ENCODE data around the gene IARS1.

Gene IARS1

DNA sequence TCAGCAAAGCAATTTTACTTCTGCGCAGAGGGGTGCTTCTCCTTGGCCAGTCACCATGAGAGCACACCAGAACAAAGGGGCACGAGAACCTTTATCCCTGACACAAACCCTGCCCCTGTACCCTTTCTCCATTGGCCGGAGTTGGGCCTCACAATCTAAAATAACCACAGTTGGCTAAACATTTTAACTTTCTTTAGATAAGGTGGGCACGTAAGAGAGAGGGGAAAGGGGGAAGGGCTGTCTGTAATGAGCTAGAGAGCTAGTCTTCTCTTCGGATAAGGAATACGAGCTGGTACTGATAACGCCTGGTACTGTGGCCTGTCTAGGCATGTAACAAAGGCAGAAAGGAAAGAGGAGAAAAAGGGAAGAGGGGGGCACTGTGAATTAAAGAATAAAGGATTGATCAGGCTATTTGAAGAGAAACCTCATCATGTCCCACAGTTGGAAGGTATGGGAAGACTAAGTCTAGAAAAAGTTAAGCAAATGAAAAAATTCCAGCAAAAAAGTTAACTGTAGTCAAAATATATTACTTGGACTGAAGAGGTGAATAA, 1.8 kb upstream of the IARS1 start:
- no peak for DNase-seq (ENCODE audit: low spot score)

DNA sequence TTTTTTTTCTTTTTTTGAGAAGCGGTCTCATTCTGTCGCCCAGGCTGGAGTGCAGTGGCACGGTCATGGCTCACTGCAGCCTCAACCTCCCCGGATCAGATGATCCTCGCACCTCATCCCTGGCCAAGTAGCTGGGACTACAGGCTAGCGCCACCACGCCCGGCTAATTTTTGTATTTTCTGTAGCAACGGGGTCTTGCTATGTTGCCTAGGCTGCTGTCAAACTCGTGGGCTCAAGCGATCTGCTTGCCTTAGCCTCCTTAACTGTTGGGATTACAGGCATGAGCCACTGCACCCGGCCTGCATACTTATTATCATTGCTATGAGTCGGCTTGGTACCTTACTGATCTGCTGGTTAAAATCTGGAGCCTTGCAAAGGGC, 790 bp upstream of the IARS1 start:
- DNase-seq (ENCODE audit: low spot score) = no peak

DNA sequence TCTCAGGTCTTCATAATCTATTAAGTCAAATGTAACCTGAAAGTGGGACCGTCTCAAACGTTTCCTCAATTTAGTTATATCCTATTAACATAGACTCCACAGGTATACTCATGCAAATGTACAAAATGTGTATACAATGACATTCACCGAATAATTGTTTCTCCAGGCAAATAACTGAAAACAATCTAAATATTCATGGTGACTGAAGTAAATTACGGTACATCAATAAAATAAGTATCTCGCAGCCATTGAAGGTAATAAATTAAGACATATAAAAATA, 482 bp downstream of the IARS1 start:
- no peak for DNase-seq (ENCODE audit: low spot score)

DNA sequence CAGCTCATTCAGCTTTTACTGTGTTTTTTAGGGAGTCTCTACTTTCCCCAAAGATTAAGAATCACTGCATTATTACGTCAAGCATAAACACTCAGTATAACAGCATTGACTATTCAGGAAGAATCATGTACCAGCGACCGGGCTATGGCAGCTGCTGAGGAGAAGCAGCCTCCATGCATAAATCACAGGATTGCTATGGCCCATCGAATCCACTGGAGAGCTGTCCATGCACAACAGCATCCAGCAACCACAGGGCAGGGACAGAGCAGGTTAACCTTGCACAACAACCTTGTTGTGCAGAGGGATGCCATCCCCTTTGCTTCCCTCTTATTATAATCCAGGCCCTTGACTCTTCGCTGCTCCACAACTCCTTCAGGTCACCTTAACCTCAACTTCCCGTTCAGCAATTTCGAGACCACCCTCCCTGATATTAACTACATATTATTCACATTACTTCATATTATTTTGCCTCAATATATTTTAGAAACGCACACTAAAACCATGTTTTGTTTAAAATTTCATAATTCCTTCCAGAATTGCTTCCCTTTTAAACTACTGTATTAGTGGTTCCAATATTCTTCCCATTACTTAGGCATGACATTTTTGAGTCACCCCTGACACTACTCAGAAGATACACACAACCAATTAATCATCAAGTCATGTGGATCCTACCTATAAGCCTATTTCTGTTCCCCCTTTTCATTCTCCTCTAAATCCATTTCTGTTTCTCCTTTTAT, 991 bp downstream of the IARS1 start:
- no peak for DNase-seq (ENCODE audit: low spot score)

DNA sequence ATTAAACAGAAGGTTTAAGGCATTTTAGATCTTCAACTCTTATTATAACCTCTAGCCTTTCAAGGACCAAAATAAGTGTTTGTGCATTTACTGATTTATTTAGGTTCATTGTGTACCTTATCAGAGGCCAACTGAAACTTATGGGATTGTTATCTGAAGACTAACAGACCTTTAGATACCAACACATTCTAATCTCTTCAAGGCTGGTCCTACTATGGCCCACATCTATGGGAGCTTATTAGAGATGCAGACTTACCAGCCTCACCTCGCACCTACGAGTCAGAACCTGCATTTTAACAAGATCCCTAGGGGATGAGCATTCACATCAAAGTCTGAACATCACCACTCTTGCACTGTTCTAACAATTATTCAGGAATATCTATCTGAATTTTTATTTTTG, 1.9 kb downstream of the IARS1 start:
- no peak for DNase-seq (ENCODE audit: low spot score)

DNA sequence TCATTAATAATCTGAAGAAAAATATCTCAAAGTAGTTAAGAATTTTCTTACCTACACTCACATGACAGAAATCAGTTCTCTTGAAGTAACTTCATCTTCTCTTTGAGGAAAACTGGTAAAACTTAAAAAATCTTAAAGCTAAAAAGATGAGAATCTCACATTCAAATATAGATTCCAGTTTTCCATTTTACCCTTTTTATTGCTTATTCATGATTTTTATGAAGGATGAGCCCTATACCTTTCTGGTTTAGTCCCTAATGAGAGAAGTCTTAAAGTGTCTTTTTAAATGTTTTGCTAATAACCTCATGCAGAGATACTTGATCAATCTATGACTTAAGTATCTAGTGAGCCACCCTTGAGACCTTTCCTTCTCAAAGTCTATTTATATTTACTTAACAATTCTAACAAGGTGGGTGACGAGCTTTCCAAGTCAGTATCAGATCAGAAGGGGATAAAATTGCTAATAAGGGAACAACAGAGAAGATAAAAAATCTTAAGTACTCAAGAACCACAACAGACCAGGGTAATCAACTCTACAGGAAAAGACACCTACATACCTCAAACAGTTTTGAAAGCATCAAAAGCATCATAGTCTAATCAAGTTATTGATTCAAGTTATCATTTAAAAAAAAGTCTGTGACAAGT, 2.6 kb downstream of the IARS1 start:
- no peak for DNase-seq (ENCODE audit: low spot score)

DNA sequence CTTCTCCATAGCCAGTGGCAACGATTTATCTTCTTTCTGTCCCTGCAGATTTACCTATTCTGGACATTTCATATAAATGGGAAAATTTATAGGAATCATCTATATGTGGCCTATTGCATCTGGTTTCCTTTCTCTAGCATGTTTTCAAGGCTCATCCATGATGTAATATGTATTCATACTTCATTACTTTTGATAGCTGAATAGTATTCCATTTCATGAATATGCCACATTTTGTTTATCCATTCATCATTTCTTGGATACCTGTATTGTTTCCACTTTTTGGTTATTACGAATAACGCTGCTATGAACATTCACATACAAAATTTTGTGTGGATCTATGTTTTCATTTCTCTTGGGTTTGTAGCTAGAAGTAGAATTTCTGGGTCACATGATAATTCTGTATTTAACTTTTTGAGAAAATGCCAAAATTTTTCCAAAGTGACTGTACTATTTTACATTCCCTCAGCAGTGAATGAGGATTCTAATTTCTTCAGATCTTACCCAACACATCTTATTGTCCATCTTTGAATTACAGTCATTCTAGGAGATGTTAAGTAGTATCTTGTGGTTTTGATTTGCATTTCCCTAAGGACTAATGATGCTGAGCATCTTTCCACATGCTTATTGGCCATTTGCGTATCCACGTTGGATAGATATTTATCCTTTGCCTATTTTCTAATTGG, 3.6 kb downstream of the IARS1 start:
- DNase-seq (ENCODE audit: low spot score) = no peak

DNA sequence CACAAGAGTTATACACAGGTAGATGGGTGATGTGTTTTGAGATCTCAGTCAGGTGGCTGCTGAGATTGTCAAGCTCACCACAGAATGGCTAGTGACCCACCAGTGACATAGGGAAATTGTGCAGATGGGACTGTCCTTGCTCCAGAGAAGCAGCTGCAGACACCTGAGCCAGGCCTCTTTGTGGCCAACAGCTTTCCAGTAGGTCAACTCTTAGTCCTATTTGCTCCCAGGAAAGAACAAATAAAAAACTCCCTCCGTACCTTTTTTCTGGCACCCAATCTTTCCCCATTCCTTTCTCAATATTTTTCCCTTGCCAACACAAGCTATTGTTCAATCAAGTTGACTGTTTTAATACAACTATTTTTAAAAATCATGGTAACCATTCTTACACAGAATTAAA, 14.2 kb downstream of the IARS1 start:
- no peak for DNase-seq (ENCODE audit: low spot score)

DNA sequence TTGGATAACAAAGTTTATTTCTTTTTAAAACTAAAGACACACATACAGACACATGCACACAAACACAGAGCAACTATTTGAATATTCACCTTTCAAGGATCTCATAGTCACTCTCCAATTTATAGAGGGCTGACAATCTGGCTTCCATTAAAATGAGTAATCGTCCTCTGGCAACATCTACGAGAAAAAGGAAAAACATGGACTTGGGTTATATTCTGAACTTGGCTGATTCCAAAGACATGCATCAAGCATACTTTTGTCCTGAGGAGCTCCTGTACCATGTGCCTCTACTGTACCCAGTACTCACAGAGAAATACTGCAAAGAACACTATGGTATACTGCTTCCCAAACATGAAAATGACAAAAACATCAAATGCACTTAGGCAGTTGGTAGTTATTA, 15.4 kb downstream of the IARS1 start:
- DNase-seq (ENCODE audit: low spot score) = no peak

DNA sequence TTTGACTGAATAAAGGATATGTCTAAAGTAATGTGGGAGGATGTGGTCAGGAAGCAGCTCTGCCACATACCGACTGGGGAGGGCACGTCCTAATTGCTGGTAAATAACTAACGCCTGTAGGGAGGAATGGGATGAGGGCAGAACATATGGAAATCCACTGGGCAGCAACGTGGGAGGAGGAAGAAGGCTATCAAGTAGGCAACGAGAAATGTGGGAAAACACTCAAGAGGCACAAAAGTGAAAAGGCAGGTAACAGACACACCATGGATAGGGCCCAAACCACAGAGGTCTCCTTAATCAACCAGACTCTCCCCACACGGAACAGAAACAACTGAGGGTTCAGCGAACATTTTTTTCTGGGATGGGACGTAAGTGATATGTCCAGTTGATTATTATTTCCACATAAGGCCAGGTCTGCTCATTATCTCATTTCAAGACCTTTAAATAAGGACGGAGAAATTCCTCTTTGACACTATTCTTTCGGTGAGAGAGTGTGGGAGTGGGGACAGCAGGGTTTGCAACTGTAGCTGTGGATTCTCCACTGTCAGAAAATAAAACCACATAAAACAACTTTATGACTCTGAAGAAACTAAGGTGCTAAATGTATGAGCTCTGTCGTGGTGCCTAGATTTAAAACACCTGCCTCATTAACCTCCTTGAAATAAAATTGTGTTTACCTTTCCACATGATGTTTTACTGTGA, 17.0 kb downstream of the IARS1 start:
- no peak for DNase-seq (ENCODE audit: low spot score)

DNA sequence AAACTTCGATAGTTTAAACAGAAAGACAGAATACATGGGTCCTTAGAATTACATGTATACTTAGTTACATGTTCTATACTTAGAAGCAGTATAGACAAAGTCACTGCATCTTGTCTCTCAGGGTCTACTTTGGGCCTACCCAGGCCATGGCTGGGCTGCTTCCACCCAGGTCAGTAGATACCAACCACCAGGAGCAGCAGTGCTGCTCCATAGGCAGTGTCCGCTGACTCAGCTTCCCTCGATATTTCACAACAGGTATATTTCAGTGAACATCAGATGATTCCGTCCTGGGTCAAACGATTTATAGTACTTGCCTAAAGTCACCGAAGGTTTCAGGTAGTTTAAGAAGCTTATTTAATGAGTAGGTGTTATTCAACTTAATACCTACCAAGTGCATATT, 18.0 kb downstream of the IARS1 start:
- DNase-seq (ENCODE audit: low spot score) = no peak

DNA sequence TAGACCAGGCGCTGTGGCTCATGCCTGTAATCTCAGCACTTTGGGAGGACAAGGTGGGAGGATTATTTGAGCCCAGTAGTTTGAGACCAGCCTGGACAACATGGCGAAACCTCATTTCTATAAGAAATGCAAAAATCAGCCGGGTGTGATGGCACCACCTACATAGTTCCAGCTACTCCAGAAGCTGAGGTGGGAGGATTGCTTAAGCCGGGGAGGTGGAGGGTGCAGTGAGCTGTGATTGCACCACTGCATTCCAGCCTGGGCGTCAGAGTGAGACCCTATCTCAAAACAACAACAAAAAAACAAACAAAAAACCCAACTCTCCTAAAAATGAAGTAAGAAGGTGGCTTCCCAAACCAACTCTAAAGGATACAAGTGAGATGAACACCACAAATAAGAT, 23.0 kb downstream of the IARS1 start:
- no peak for DNase-seq (ENCODE audit: low spot score)

DNA sequence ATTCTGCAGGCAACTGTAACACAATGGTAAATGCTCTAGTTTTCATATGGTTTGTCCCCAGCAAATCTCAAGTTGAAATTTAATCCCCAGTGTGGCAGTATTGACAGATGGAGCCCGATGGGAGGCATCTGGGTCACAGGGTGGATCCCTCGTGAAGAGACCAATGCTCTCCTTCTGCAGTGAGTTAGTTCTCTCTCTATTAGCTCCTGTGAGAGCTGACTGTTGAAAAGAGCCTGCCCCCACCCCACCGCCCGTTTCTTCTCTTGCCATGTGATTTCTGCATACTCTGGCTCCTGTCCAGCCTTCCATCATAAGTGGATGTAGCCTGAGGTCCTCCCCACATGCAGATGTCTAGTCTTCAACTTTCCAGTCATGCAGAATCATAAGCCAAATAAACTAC, 27.0 kb downstream of the IARS1 start:
- no peak for DNase-seq (ENCODE audit: low spot score)

DNA sequence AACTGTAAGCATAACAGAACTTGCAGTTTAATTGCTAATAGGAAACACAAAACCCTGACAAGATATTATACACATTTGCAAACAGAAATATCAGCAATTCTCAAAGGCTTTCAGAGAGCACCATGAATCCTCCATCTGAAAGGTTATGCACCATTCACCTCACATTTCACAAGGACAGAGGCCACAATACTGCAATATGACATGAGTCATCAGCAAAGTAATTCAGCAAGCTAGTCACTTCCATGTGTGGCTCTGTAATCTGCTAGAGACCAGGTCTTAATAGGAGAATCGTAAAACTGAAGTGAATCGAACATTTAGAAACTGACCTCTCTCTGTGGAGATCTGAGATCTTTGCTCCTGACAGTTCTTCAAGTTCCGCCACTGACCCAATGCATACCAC, 28.3 kb downstream of the IARS1 start:
- DNase-seq (ENCODE audit: low spot score) = no peak

DNA sequence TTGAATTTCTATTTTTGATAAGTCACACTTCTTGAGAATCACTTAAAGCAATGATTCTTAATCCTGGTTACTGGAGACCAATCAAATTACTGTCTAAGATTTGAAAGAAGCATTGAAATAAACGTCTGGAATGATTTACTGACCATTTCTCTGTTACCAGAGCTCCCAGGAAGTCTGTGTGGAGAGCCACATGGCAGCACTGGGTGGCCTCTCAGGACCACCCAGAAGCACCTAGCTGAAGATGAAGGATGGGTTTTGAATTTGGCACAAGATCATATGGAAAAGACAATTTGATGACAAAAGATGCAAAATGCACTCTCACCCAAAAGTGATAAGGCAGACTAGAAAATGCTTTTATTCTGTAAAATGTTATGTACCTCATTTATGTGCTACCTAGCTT, 30.4 kb downstream of the IARS1 start:
- no peak for DNase-seq (ENCODE audit: low spot score)

DNA sequence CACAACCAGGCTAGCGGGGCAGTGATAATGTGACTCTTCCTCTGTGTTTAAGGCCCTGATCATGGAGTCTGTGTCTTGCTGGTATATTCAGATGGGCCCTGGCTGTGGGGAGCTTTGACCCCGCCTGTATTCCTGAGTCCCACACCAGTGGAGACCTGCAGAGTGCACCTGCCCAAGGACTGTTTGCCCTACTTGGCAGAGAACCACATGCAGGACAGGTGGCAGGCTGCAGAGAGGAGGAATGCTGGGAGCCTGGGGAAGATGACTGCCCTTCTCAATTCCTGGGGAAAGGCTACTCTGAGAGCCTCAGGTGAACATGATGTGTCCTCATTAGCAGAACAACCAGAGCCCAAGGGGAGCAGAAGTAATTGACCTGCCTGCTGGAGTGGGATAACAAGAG, 36.2 kb downstream of the IARS1 start:
- no peak for DNase-seq (ENCODE audit: low spot score)

DNA sequence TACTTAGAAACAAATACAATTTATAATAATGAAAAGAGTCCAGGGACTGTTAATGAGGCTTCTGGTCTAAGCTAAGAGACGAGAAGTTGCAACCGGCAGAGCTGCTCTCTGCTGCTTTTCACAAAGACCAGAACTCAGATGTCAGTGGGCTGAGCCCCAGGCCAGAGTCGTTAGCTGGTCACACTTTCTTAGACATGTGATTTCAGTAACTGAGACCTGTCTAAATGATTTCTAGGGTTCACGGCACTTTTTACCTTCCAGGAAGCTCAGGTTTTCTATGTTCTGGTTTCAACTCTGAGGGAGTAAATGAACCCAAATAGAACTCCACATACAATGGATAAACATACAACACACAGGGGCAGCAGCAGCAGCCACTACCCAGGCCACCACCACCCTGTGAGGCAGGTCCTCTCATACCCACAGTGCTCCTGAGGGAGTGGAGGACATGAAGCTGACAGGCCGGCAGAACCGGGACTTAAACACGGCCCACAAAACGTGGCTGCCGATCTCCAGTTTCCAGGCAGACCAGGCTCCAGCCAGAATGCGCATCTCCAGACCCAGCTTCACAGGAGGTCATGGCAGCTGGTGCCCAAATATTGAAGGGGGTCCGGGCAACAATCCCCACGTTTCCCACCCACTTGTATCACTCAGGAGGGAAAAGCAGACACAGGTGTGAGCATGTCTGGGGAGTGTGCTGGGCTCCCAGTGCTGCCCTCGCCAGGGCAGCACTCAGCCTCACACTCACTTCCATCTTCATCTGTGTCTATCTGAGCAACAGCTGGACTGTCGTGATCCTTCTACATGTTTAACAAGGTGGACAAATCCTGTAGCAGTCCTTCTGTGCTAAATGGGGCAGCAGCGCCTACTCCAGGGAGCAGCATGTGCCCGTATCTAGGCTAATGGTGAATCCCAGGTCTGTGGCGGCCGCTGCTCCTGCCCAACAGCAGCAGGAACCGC, 38.8 kb downstream of the IARS1 start:
- no peak for DNase-seq (ENCODE audit: low spot score)

DNA sequence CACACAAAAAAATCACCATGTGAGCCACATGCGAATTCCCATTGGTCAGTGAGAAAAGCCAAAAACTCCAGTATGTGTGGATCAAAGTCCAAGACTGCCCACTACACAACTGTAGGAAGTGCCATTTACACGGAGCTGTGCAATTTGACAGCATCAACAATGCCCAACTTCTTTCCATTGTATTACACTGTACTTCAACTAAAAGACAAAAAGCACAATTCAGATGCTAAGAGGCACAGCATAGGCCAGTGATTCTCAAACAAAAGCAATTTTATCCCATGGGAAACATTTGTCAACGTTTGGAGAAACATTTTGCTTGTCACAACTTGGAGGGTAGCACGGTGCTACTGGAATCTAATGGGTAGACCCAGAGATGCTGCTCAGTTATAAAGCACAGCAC, 39.8 kb downstream of the IARS1 start:
- peak; percentile 6 for DNase-seq (ENCODE audit: low spot score)

DNA sequence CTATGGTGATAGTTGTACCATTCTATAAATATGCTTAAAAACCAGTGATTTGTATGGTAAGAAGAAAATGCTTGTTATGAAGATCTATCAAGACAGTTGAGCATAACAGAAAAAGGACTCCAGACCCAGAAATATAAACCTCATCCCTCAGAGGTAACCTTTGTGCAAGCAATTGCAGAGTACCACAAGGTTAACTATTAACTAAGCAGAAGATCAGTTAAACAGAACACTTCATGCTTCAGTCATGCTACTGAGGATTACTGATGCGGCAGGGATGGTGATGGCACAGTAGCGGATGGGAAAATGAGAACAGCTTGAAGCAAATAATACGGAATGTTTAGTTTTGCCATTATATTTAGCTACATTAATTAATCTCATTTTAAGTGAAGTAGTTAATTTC, 45.5 kb downstream of the IARS1 start:
- no peak for DNase-seq (ENCODE audit: low spot score)

DNA sequence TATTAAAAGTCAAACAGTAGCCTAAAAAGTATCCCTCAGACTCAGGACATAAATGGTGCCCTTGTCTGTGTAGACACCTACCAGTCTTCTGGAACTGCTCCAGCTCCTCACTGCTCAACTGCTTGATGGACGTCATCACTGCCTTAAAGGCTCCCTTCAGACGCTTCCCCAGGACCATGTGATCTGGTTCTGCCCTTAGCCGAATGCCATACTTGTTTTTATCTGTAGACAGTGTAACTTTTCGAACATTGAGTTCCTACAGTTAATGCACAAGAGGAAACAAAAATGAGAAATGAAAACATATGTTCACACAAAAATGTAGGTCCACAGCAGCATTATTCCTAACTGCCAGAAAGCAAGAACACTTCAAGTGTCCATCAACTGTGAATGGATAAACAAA, 46.2 kb downstream of the IARS1 start:
- DNase-seq (ENCODE audit: low spot score) = no peak

DNA sequence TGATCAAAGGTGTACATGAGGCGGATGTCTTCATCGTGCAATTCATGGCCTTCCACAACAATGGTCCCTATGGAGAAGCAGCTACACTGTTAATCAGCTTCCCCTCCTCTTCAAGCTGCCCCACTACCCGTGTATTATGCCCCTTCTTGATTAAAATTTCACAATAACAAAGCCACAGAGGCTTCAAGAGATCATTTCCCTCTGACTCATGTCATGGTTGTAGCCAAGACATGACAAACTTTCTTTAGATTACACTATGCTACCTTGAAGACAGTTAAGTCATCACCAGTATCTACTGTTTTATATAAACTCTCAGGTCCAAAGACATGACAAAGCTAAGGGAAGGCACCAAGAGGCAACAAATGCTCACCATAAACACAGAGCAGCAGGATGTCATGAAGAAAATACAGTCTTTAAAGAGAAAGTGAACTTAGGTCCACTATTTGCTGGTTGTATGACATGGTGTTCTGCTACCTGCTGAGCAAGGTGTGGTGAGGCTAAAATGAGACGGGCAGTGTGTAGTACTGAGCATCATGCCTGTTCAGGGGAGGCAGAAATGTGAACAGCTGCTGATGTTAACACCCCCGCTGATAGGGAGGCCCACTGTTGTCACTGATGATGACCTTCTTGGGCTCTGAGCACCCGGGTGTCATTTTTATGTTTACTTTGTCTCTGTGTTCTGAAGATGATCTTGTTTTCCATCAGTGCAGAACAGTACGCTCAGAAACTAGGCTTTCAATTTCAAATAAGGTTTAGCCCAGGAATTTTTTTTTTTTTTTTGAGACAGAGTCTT, 48.3 kb downstream of the IARS1 start:
- DNase-seq (ENCODE audit: low spot score) = no peak

Data from putamen (tissue), 1 donor.